CD1c-positive myeloid dendritic cell (primary cell): ENCODE results near the gene FYB2.

Experiments used
- DNase-seq: peaks from one replicate; pipeline ENCODE4 v3.0.0-alpha.2; 2016; ENCODE audit errors: extremely low spot score

The FYB2 gene

DNA sequence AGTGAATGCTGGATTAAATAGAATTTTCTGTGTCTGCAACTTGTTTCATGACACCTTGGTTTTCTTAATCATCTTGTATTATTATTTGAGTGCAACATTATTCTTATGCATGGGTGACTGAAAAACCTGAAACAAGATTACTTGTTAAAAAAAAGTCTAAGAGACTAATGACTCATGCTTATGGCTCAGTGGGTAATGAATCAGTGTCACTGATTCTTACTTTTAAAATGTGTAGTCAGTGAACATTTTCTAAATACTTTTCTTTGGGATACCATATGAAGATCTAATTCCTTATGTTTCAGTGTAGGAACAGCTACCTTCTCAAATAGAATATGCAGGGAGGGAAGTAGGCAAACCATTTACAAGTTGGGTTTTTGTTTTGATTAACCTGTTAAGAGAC, 108.6 kb downstream of the FYB2 start:
- no peak for DNase-seq

DNA sequence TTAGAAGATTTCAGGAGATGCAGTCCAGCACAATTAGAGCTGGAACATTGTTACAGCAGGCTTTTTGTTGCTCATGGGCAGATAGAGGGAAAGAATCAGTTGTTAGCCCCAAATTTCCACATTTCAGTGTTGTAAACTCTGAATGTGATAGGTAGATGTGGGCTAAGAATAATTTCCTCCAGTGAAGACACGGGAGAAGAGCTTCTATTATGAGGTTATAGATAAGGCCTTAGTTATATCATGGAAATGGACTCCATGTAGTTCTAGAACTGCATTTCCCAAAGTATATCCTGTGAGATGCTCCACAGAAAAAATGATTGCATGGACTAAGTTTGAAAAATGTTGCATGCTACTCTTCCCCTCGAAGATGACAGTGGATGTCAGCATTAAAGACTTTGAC, 109.2 kb downstream of the FYB2 start:
- no peak for DNase-seq

DNA sequence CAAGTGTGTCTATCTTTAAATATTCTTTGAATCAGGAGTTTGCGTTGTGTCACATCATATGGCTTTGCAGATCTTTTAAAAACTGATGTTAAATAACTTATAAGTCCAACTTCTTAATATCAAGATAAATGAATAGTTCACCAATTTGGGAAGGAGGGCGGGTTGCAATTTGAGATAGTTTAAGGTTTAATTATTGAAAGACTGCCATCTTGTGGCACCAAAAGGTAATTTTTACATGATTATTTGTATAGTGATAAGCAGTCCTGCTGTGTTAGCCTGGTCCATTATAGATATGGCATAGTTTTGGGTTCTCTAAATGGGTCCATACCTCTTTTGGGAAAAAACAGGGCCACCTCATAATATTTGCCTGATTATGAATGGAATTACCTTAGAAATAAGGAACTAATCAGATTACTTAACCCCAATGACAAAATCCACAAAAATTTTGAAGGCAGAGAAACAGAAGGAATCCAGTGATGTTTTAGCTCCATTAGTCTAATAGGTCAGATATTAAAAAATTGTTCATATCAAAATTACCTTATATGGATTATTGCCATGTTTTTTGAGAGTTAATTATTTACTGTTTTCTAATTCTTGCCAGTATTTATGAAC, 109.8 kb downstream of the FYB2 start:
- peak; percentile 58 for DNase-seq

DNA sequence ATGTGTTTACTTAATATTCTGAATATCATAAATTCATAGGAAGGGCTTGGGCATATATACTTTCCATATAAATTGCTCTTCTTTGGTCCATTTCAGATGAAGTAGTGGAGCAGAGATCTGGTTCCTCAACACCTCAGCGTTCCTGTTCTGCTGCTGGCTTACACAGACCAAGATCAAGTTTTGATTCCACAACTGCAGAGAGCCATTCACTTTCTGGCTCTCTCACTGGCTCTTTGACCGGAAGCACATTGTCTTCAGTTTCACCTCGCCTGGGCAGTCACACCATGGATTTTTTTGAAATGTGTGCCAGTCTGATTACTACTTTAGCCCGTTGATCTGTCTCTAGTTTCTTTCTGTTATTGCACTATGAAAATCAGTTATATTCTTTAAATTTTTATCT, 111.8 kb downstream of the FYB2 start:
- DNase-seq = no peak

DNA sequence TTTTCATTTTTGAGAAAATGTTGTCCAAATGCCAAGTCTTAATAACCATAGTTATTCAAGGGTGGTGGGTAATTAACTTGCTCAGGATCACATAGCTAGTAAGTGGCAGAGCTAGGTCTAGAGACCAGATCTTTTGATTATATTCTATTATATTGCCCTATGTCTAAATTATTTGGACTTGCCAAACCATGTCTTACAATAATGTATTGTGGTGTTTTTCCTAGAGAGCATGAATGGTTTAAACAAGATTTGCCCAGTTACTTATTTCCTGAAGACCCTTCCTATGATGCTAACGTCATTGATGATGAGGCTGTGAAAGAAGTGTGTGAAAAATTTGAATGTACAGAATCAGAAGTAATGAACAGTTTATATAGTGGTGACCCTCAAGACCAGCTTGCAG, 115.5 kb downstream of the FYB2 start:
- DNase-seq = no peak

DNA sequence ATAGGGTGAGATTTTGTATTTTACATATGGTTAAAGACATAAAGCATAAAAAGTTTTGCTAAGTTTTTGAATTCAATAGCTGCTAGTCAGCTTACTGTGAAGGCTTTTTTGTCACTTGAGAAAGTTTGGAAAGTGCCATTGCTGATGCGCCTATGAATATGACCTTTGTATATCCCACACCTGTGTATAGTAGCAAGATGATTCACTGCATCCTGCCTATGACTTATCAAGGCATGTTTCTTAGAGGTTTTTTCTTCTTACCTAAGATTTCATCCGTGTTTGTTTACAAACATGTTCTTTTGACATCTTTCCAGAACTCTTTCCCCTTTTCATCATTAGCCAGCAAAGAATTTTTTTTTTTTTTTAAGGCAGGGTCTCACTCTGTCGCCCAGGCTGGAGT, 122.5 kb downstream of the FYB2 start:
- no peak for DNase-seq

DNA sequence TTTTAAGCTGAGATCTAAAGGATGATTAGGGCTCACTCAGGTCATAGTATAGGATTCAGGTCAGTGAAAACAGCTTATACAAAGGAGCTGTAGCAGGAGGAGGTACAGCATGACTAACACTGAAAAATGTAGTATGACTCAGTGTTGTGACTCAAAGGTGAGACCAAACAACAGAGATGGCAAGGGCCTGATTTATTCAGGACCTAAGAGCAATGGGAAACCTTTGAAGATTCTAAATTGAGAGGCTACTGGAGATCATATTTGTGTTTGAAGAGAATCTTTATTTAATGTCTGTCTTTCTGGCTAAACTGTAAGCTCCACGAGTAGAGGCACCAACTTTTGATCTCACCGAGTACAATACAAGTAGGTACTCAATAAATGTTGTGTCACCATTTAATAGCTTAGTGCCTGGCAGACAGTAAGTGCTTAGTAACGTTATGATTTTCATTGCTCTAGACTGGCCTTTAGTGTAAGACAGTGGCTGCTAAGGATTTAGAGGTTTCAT, 130.6 kb downstream of the FYB2 start:
- no peak for DNase-seq

DNA sequence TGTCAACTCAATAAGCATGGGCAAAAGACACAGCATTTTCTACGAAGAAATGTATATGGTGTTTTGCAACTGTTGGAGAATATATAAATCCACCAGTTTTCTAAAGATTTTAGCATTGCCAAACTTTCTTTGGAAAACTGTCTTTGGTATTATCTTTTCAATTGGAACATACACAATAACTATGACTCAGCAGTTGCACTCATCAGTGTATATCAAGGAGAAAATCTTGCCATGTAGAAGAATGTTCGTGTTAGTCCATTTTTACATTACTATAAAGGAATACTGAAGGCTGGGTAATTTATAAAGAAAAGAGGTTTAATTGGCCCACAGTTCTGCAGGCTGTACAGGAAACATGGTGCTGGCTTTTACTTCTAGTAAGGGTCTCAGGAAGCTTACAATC, 133.0 kb downstream of the FYB2 start:
- no peak for DNase-seq

DNA sequence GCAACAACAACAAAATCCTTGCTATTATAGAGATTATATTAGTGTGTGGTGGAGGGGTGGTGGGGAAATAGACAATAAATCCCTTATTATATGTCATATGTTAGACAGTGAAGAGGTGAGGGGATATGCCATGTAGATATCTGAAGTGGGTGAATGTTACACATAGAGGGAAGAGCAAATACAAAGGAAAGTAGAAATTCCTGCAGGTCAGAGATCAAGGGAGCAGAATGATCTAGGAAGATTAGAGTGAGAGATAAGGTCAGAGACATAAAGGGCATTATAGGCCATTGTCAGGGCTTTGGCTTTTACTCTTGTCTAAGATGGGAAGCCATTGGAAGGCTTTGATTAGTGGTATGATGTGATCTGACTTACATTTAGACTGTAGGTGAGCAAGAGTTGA, 135.6 kb downstream of the FYB2 start:
- no peak for DNase-seq

DNA sequence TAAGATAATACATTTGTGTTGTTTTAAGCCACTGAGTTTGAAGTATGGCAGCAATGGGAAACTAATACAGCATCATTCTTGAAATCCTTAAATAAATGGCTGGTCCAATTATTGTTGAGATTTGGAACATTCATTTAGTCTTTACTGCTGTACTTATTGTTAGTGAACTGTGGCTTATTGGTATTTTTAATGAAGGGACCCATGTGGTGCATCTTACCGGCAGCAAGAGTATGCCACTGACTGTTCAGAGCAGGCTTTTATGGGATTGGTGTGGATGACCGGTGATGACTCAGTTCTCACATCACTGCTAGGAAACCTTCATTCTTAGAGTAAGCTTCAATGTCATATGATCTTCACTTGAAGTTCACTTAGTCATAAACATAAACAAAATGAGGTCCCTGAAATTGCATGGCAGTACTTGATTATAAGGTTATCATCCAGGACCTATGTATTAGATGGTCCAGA, 142.6 kb downstream of the FYB2 start:
- no peak for DNase-seq

DNA sequence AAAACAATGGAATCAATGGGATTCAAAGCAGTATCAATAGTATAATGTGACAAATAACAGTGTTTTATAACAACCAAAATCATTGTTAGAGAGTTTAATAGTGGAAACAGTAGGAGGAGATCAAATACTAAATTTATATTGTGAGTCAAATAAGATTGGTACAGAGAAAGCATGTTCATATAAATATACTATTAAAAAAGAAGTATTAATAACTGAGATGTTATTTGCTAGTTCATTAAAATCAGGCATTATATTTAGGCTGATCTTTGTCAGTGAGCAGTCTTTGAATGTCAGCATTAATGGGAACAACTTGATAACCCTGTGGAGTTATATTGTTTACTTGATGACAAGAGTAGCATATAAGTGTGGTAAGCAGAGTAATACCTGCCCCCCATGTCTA, 143.4 kb downstream of the FYB2 start:
- no peak for DNase-seq

DNA sequence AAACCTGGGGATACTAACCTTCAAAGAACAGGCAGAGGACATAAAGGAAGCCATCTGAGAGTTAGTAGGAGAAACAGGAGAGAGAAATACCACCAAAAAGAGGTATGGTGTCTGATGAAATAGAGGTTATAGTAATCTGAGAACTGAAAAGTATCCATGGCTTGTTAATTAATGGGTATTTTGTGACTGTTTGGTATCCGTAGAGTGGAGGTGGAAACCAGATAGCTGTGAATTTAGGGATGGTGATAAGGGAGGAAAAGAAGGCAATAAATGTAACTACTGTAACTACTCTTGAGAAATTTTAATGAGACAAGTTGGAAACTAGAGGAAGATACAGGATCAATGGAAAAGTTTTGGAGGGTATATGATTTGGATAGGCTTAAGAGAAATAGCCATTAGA, 146.6 kb downstream of the FYB2 start:
- DNase-seq = no peak

DNA sequence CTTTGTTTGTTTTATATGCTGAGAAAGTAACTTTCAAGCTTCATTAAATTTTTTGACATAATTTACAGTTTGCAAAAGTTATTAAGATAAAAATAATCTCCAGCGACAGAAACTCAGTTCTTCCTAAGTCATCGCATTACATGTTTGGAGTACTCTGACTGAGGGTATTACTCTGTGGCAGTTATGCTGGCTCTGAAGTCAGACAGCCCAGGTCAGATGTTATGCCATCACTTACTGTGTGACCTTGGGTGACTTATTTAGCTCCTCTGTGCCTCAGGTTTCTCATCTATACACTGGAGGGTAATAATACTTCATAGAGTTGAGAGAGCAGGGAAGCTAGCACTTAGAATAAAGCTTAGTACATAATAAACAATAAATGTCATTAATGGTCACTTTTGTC, 147.7 kb downstream of the FYB2 start:
- DNase-seq = no peak

DNA sequence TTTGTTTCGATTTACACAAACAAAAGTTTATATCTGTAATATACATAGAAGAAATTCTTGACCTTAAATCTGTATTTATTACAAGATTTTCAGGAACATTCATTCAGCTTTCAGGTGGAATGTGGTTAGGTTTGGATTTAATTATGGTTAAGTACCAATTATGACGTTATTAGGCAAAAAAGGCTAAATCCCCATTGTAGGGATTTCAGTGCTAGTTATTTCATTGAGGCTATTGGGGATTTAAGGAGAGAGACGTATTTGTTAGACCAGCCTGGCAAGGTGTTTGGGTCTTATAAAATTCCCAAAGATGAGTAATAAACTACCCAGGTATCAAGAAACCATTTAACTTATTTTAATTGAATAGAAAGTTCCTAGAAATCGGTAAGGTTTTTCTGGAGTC, 148.1 kb downstream of the FYB2 start:
- no peak for DNase-seq

DNA sequence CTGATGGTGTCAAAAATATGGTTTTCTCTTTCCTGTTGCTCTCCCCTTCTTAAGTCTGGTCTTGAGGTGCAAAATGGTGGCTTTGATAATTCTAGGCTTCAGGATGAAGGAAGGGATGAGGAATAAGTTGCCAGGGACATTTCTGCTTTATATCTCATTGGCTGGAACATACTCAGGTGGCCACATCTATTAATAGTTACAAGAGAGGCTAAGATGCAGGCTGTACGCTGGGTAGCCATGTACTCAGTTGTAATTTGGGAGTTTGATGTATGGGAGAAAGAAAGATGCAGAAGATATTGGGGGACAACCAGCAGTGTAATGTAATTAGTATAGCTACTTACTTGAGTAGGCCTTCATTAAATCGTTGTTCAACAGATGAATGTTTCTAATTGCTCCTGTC, 148.9 kb downstream of the FYB2 start:
- DNase-seq = no peak
